Activated T-cell treated with anti-CD3 and anti-CD28 coated beads, Interleukin-2, amount 50 U/mL, for 24 hours (primary cell): Measurements from ENCODE around the gene NUDT14.

Experiments
- DNase-seq: peaks from one replicate; pipeline ENCODE4 v3.0.0-alpha.2; 2020
- H3K27ac Mint-ChIP-seq: 2 replicates; pipeline ENCODE4 v1.8.0; 2020; ENCODE audit warnings: mild to moderate bottlenecking, mixed read lengths
- H3K27me3 Mint-ChIP-seq: 2 replicates; pipeline ENCODE4 v1.8.0; 2020; ENCODE audit warnings: mixed read lengths
- H3K36me3 Mint-ChIP-seq: 2 replicates; pipeline ENCODE4 v1.8.0; 2020; ENCODE audit warnings: low read depth, mixed read lengths
- H3K4me1 Mint-ChIP-seq: 2 replicates; pipeline ENCODE4 v1.8.0; 2020; ENCODE audit warnings: low read depth, mixed read lengths
- H3K4me3 Mint-ChIP-seq: 2 replicates; pipeline ENCODE4 v1.8.0; 2020; ENCODE audit warnings: mild to moderate bottlenecking, moderate library complexity, mixed read lengths
- H3K9me3 Mint-ChIP-seq: 2 replicates; pipeline ENCODE4 v1.8.0; 2020; ENCODE audit warnings: mixed read lengths

NUDT14 gene

DNA sequence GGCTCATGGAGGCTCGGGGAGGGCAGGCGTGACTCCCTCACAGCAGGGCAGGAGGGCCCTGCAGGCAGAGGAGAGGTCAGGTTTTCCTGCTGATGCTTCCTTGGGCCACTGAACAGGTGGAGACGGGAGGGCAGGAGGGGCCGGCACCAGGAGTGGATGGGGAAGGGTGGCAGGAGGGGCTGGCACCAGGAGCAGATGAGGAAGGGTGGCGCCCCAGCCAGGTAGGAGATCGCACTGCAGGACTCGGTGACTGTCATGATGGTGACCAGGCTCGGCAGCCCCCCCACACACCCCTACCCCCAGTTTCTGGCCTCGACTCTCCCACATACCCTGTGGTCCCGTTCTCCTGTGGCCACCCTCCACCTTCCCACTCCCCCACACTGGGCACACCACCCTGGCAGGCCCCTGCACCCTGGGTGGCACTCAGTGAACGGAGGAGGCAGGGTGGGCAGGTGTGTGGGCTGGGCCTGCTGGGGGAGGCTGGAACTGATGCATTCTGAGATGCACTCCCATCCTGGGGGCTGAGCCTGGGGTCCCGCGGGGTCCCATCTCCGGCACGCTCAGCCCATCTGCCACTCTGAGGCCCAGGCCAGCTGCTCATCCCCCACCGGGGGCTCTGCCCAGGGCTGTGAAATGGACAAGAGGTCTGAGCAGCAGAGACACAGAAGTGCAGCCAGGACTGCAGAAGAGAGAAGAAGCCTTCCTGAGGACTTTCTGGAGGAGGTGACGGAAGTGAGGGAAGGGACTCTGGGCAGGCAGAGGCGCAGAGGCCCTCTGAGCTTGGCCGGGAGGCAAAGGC, 2.8 kb downstream of the NUDT14 start:
- peaks cover 20% of the 10 kb centered on the region for H3K4me1 Mint-ChIP-seq
- H3K27me3 Mint-ChIP-seq = no peaks in the 10 kb centered on the region
- no peaks in the 10 kb centered on the region for H3K9me3 Mint-ChIP-seq
- no peaks in the 10 kb centered on the region for H3K36me3 Mint-ChIP-seq
- no peak for DNase-seq
- H3K27ac Mint-ChIP-seq = no peak overlapping the region
- no peak overlapping the region for H3K4me3 Mint-ChIP-seq

- H3K4me3 Mint-ChIP-seq = no peak overlapping the region
Measured at GRCh38 chr14:105177082-105177481, 4.0 kb downstream of the NUDT14 start.

DNA sequence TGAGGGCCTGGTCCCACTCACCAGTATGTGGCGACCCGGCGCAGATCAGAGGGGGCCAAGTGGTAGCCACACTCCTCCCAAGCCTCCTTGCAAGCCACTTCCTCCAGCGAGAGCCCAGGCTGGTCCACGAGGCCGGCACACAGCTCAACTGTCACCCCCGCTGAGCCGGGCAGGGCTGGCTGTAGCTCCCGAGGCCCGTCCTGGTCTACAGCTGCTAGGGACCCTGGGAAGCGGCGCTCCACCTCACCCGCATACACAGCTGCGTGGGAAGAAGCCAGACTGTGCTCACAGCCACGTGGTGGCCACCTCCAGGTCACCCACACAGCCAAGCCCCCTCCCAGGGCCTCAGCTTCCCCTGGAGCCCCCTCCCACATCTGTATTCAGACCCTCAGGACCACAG, 4.6 kb downstream of the NUDT14 start:
- Mint-ChIP-seq H3K4me1 (peaks cover 14% of the 10 kb centered on the region), H3K27ac (no peak overlapping the region), H3K4me3 (no peak overlapping the region)

More at GRCh38 chr14:105177082-105177481, 4.0 kb downstream of the NUDT14 start:
- no peaks in the 10 kb centered on the region for H3K9me3 Mint-ChIP-seq
- H3K27ac Mint-ChIP-seq = no peak overlapping the region
- DNase-seq = no peak
- peaks cover 16% of the 10 kb centered on the region for H3K4me1 Mint-ChIP-seq
- no peaks in the 10 kb centered on the region for H3K36me3 Mint-ChIP-seq
- no peaks in the 10 kb centered on the region for H3K27me3 Mint-ChIP-seq

DNA sequence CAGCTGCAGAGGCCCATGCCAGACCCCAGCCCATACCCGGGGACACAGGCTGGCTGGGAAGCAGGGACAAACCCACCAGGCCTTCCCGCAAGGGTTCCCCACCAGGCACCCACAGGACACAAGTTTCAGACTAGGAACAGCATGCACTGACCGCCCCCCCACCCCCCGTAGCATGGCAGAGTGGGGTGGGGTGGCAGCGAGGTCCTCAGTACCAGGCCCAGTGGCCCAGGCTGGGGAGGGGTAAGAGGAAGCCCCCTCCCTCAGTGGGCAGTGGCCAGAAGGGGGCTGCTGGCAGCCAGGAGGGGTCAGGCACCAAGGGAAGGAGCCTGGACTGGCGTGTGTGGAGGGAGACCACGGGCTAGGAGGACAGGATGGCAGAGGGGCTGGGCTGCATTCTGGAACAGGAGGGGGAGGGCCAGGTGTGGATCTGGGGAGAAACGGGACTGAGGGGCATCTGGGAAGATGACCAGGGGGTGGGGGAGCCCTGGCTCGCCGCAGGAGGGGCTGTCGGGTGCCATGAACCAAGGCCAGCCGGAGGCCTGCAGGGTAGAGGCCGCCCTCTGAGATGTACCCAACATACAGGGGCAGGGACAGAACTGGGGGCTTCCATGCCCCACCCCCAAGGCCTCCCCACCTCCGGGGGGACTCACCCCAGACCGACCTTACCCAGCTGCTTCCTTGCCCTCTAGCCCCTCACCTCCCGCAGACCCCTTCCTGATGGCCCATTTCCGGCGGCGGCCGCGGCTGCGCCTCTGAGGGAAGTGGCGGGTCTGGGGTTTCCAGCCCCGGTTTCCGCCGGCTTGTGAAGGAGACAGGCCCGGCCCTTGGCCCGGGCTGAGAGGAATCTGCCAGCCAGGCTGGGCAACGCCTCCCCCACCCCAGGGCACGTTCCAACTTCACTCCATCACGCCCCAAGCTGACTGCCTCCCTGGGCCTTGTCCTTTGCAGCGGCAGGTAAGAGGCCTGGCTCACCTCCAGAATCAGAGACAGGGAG, 6.9 kb downstream of the NUDT14 start:
- no peaks in the 10 kb centered on the region for H3K9me3 Mint-ChIP-seq
- H3K4me1 Mint-ChIP-seq = peaks cover 18% of the 10 kb centered on the region
- peak overlapping the region; percentile 20 for H3K4me3 Mint-ChIP-seq
- H3K27ac Mint-ChIP-seq = peak overlapping the region; percentile 52
- no peaks in the 10 kb centered on the region for H3K36me3 Mint-ChIP-seq
- peaks cover 17% of the 10 kb centered on the region for H3K27me3 Mint-ChIP-seq
- DNase-seq = peak; percentile 64

More for the DNA sequence above, 4.6 kb downstream of the NUDT14 start:
- Mint-ChIP-seq H3K9me3 (no peaks in the 10 kb centered on the region), H3K27me3 (peaks cover 3% of the 10 kb centered on the region), H3K36me3 (no peaks in the 10 kb centered on the region)
- no peak for DNase-seq

DNA sequence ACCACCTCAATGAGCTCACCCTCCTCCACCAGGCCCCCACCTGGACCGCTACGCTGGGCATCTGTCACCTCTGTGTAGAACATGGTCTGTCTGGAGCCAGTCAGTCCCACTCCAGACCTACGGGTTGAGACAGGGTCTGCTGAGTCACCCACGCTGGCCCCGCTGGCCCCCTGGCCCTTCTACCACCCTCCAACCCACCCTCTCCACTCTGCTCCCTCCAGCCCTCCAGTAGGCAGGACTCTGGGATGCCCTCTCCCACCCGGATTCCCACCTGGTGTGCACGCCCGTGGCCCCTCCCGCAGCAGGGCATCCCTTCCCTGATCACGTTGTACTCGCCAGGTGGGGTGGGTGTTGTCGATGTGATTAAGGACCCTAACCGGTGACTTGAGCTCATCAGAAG, 8.0 kb downstream of the NUDT14 start:
- peaks cover 19% of the 10 kb centered on the region for H3K27me3 Mint-ChIP-seq
- DNase-seq = no peak
- H3K27ac Mint-ChIP-seq = no peak overlapping the region
- no peak overlapping the region for H3K4me3 Mint-ChIP-seq
- no peaks in the 10 kb centered on the region for H3K36me3 Mint-ChIP-seq
- no peaks in the 10 kb centered on the region for H3K9me3 Mint-ChIP-seq
- H3K4me1 Mint-ChIP-seq = peaks cover 19% of the 10 kb centered on the region

GRCh38 chr14:105172476-105172875, 8.6 kb downstream of the NUDT14 start:
- Mint-ChIP-seq H3K4me3 (no peak overlapping the region), H3K27me3 (peaks cover 19% of the 10 kb centered on the region), H3K36me3 (no peaks in the 10 kb centered on the region), H3K4me1 (peaks cover 19% of the 10 kb centered on the region), H3K9me3 (no peaks in the 10 kb centered on the region), H3K27ac (no peak overlapping the region)
- no peak for DNase-seq

DNA sequence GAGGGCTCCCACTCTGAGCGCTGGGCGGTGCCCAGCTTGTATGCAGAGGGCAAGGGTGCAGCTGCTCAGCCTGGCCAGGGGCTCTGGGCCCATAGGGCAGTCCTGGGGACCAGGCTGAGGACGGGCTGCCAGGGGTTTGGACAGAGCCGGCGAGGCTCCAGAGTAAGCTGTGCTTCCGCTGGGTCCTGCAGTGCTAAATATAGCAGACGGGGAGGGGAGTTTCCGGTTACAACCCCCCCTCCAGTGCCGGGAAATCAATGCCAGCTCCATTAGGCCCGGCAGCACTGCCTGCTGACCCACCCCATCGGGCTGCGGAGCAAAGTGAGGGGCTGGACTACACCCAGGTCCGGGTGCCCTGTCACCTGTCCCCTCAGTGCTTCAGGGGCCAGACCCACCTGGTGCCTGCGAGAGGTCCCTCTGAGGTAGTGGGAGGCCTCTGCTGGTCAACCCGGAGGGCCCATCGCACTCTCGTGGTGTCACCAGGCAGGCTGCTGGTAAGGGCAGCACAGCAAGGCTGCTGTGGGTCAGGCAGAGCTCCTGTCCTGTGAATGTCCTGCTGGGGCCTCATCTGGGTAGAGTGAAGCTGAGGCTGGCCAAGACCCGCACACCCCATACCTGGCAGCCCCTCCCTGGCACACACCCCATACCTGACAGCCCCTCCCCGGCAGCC, 10.0 kb downstream of the NUDT14 start:
- H3K36me3 Mint-ChIP-seq = no peaks in the 10 kb centered on the region
- peaks cover 22% of the 10 kb centered on the region for H3K4me1 Mint-ChIP-seq
- no peak overlapping the region for H3K27ac Mint-ChIP-seq
- H3K4me3 Mint-ChIP-seq = no peak overlapping the region
- H3K9me3 Mint-ChIP-seq = no peaks in the 10 kb centered on the region
- DNase-seq = no peak
- peaks cover 27% of the 10 kb centered on the region for H3K27me3 Mint-ChIP-seq

- Mint-ChIP-seq H3K4me3 (peak overlapping the region; percentile 60), H3K4me1 (peaks cover 21% of the 10 kb centered on the region), H3K36me3 (no peaks in the 10 kb centered on the region), H3K27ac (no peak overlapping the region), H3K27me3 (peaks cover 34% of the 10 kb centered on the region), H3K9me3 (no peaks in the 10 kb centered on the region)
- no peak for DNase-seq
Measured at GRCh38 chr14:105169776-105170655, 11.1 kb downstream of the NUDT14 start.

DNA sequence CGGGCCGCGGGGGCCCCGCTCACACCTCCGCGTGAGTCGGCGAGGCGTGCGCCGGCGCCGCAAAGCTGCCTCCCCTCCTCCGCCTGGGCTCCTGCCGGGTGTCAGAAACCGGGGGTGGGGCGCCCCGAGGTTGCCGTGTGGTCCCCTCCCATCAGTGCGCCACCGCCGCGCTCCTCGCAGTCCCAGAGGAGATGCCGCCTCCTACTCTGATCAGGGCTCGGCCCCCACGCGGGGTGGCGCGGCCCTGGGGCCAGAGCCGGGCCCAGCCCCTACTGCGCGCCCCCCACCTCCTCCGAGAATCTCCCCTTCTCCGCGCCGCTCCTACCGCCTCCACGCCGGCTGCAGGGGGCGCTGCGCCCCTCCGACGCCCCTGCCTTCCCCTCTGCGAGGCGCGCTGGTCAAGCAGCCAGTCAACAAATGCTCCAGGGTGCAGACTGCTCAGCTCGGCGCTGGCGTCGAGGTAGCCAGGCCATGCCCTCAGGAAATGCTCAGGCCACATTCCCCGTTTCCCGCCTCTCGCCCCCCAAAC, 12.1 kb downstream of the NUDT14 start:
- Mint-ChIP-seq H3K27me3 (peaks cover 35% of the 10 kb centered on the region), H3K4me1 (peaks cover 11% of the 10 kb centered on the region), H3K27ac (no peak overlapping the region), H3K9me3 (no peaks in the 10 kb centered on the region), H3K4me3 (peak overlapping the region; percentile 47), H3K36me3 (no peaks in the 10 kb centered on the region)
- peak; percentile 66 for DNase-seq

DNA sequence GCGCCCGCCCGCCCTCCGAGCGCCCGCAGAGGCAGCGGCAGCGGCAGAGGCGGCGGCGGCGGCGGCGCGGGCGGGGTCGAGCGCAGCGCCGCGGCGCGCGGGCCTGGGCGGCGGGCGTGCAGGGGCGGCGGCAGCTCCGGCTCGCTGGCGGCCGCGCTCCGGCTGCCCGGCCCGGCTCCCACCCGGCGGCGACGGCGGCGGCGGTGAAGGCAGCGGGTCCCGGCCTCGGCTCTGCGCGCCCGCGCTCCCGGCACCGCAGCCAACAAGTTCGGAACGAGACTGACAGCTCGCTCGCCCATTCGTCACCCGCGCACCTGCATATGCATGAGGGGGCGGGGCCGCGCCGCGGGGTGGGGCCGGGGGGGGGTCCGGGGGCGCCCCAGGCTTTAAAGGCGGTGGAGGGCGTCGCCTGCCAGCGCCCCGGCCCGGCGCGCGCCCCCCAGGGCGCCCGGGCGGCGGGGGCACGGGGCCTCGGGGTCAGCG, 12.6 kb downstream of the NUDT14 start, which contains the start of gene JAG2:
JAG2 (minus strand) TSS at position 281 of the 483 bp plus-strand sequence. CDS start 356 bp downstream, outside the sequence.
- DNase-seq = peak; percentile 74
- peaks cover 11% of the 10 kb centered on the region for H3K4me1 Mint-ChIP-seq
- H3K9me3 Mint-ChIP-seq = no peaks in the 10 kb centered on the region
- H3K4me3 Mint-ChIP-seq = peak within 1 kb of the TSS; percentile 61
- peaks cover 35% of the 10 kb centered on the region for H3K27me3 Mint-ChIP-seq
- no peaks in the 10 kb centered on the region for H3K36me3 Mint-ChIP-seq
- H3K27ac Mint-ChIP-seq = no peak within 1 kb of the TSS

DNA sequence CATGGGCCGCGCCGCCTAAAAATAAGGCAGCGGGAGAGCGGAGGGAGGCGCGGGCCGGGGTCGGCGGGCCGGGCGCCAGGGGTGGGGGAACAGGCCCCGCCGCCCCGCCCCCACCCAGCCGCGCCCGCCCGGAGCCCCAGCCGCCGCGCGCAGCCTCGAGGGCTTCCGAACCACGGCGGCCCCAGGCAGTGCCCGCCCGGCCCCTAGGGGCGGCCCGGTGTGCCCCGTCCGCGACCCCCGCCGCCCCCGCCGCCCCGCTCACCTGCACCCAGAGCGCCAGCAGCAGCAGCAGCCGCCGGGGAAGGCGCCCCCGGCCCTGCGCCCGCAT, 13.1 kb downstream of the NUDT14 start:
- Mint-ChIP-seq H3K9me3 (no peaks in the 10 kb centered on the region), H3K27me3 (peaks cover 35% of the 10 kb centered on the region), H3K4me3 (peak overlapping the region; percentile 61), H3K36me3 (no peaks in the 10 kb centered on the region), H3K27ac (no peak overlapping the region), H3K4me1 (peaks cover 11% of the 10 kb centered on the region)
- no peak for DNase-seq

DNA sequence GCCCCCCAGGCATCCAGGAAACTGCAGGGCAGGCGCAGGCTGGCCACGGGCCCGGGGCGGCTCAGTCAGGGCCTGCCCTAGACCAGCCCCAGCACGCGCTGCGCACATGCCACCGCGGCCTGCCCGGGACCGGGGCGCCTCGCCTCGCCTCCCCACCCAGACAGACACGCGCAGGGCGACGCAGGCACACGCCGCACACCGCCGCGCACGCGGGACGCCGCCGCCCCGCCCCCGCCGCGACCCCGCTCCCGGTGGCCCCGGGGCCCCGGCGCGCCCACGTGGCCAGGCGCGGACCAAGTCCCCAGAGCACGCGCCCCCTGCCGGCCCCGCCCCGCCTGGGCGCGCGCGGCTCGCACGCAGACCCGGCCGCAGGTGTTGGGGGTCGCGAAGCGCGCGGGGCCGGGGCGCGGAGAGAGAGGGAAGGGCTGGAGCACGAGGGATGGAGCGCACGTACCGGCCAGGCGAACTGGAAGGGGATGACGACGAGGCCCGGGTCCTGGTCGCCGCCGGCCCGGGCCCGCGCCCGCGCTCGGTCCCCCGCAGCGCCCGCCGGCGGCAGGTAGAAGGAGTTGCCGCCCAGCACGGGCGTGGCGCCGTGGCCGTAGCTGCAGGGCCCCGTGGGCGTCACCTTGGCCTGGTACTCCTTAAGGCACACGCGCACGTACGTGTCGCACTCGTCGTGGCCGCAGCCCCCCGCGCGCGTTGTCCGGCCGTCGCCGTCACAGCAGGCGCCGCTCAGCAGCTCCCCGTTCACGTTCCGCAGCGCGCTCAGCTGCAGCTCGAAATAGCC, 13.6 kb downstream of the NUDT14 start:
- peaks cover 35% of the 10 kb centered on the region for H3K27me3 Mint-ChIP-seq
- peak; percentile 59 for DNase-seq
- peak overlapping the region; percentile 61 for H3K4me3 Mint-ChIP-seq
- H3K9me3 Mint-ChIP-seq = no peaks in the 10 kb centered on the region
- H3K36me3 Mint-ChIP-seq = no peaks in the 10 kb centered on the region
- peaks cover 11% of the 10 kb centered on the region for H3K4me1 Mint-ChIP-seq
- no peak overlapping the region for H3K27ac Mint-ChIP-seq
